AG04449 (cell line): Measurements from ENCODE around the gene IKZF1.
A peak's percentile ranks its signal among the peaks of the same experiment; 100 is the strongest.

ENCODE experiments used
- CTCF ChIA-PET: fragments of 350-600 bp; formaldehyde crosslinking; extraction: SDS; loops from one replicate; lab custom pipeline; 2021; ENCODE audit warnings: antibody characterized with exemption; lab: Yijun Ruan, JAX
- POLR2A ChIA-PET: fragments of 400-600, 350-600 bp; formaldehyde crosslinking; extraction: SDS; loops from one replicate; lab custom pipeline; 2020; ENCODE audit warnings: antibody characterized with exemption, inconsistent platforms; lab: Yijun Ruan, JAX
- DNase-seq: peaks from one replicate; pipeline ENCODE4 v3.0.0-alpha.2; 2010; ENCODE audit warnings: low read depth, low spot score
- H3K4me3 ChIP-seq: 2 replicates; pipeline ENCODE4 v1.5.1; 2011; ENCODE audit warnings: low read depth, mild to moderate bottlenecking, control low read depth, low read length
- TF ChIP-seq, protein P1 (sequence below): IDR thresholded peaks from one replicate; pipeline ENCODE4 v1.5.1; 2011; ENCODE audit warnings: mild to moderate bottlenecking, moderate library complexity, low read length, control low read depth, inconsistent platforms; ENCODE audit not compliant: insufficient read depth; ENCODE audit errors: missing control alignments

The IKZF1 gene

DNA sequence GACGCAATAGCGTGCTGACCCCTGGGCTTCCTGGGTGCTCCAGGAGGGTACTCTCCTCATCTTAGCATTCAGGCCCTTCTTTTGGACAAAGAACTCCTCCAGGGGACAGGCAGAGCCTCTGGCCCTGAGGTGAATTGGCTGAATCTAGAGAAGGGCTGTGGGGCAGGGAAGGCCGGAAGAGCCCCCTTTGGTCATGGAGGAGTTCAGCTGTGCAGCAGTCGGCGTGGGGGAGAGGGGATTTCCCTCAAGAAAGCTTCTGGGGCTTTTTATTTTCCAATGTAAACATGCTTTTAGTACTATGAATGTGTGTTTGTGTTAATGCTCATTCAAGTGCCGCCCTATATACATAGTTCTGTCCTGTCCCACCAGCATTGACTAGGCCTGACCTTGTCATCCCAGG is 106.8 kb downstream of the IKZF1 start:
- TF ChIP-seq, protein P1, sequence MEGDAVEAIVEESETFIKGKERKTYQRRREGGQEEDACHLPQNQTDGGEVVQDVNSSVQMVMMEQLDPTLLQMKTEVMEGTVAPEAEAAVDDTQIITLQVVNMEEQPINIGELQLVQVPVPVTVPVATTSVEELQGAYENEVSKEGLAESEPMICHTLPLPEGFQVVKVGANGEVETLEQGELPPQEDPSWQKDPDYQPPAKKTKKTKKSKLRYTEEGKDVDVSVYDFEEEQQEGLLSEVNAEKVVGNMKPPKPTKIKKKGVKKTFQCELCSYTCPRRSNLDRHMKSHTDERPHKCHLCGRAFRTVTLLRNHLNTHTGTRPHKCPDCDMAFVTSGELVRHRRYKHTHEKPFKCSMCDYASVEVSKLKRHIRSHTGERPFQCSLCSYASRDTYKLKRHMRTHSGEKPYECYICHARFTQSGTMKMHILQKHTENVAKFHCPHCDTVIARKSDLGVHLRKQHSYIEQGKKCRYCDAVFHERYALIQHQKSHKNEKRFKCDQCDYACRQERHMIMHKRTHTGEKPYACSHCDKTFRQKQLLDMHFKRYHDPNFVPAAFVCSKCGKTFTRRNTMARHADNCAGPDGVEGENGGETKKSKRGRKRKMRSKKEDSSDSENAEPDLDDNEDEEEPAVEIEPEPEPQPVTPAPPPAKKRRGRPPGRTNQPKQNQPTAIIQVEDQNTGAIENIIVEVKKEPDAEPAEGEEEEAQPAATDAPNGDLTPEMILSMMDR: no peak
- no peak for DNase-seq
- CTCF ChIA-PET: no interaction called here
- no peak overlapping the region for H3K4me3 ChIP-seq
- POLR2A ChIA-PET: no interaction called here

GRCh38 chr7:50412973-50413372 is 108.5 kb downstream of the IKZF1 start:
- no peak overlapping the region for H3K4me3 ChIP-seq
- TF ChIP-seq, protein P1: no peak
- CTCF ChIA-PET: no interaction called here
- no peak for DNase-seq
- POLR2A ChIA-PET: no interaction called here

- ChIA-PET POLR2A (no interaction called here), CTCF (no interaction called here)
- H3K4me3 ChIP-seq: no peak overlapping the region
- TF ChIP-seq, protein P1: no peak
- no peak for DNase-seq
Observed at GRCh38 chr7:50413561-50413960, 109.0 kb downstream of the IKZF1 start.

DNA sequence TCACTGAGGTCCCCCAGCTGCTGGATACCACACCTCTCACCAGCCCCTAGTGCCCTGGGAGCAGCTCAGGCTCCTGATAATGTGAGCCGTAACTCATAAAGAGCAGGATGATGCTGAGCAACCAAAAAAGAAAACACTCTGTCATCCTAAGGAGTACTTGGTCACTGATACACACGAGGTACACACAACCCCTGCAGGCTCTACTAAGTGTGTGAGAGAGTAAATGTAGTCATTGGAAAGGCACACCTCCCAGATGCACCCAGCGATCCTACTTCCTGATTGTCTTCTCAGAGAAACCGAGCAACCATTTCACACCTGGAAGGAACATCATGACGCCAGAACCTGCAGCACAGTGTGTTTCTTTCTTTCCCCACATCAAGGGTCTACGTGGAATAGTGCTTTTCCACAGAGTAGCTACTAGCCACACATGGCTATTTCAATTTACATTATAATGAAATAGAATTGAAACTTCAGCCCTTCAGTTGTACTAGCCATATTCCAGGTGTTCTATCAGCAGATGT is 111.4 kb downstream of the IKZF1 start:
- CTCF ChIA-PET: interaction anchor here (1.0 to 6.2 kb wide), 6 partner anchors 12 to 747 kb away, joined by 3 to 34 read pairs (median 20); no protein-coding TSS in a partner anchor
- no peak overlapping the region for H3K4me3 ChIP-seq
- DNase-seq: no peak
- TF ChIP-seq, protein P1: no peak
- POLR2A ChIA-PET: no interaction called here

DNA sequence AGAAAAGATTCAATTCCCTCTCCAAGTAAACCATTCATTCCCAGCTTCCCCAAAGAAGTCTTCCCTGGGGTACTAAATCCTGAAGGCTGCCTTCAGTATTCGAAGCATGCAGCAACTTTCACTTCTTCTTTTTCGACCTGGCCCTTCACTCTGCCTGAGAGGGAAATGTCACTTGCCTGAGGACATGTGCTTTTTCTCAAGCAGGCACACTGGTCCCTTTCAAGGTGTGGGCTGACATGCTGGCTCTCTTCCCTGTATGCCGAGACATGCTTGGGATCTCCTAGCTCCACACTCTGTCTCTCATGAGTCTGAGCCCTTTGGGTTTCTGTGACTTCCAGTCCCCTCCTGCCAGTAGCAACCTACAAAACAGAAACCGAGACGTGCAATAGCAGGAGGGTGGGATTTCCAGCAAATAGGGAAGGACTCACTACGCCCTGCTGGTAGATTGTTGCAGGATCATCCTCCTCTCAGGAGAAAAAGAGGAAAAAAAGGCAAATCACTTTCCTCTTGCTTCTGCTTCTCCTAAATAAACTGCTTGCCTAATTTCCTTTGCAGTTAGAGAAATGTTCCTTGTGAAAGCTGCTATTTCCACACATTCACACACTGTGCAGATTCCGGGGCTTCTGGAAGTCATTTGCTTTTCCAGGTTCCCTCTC is 112.1 kb downstream of the IKZF1 start:
- ChIA-PET CTCF (interaction anchor here (1.1 to 6.2 kb wide), 9 partner anchors 11 to 746 kb away, joined by 3 to 34 read pairs (median 12); no protein-coding TSS in a partner anchor), POLR2A (no interaction called here)
- DNase-seq: no peak
- no peak overlapping the region for H3K4me3 ChIP-seq
- TF ChIP-seq, protein P1: no peak

DNA sequence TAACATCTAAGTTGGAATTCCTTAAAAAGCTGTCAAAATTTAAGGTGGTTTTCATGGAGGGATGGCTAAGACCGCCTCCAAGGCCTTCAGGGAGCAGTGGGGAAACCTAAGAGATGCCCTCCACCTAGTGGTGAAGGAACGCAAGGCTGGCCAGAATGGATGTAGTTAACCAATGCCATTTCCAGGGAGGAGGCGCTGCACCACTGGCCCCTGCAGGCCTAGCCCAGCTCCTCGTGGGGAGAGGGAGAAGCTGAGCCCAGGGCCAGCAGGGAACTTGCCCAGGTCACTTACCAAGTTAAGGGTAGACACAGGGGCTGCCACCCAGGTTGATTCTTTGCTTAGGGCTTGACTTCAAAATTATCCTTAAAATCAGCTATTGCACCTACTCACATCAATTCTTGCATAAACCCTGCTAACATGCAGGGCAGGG is 113.6 kb downstream of the IKZF1 start:
- H3K4me3 ChIP-seq: no peak overlapping the region
- ChIA-PET CTCF (interaction anchor here (0.6 to 6.2 kb wide), 23 partner anchors 10 to 745 kb away, joined by 3 to 34 read pairs (median 4); partner anchors contain the start of gene ZPBP), POLR2A (no interaction called here)
- DNase-seq: peak; percentile 21
- TF ChIP-seq, protein P1: peak; percentile 98
